Liver (tissue), 3 donors: ENCODE data around the gene NPC2.

ENCODE experiments used
- JUND ChIP-seq, 2 donors: IDR thresholded peaks; 2 replicates each; pipeline ENCODE4 v1.6.1; 2016; ENCODE audit warnings: antibody characterized with exemption in 2 of 2
- RXRA ChIP-seq, 2 donors: IDR thresholded peaks; 2 replicates each; pipeline ENCODE4 v1.6.1; 2017 to 2018; ENCODE audit warnings: antibody characterized with exemption in 2 of 2, mild to moderate bottlenecking in 1 of 2
- SP1 ChIP-seq: IDR thresholded peaks from 2 replicates; pipeline ENCODE4 v1.6.1; 2018; ENCODE audit warnings: antibody characterized with exemption, mild to moderate bottlenecking
- TAF1 ChIP-seq: conservative IDR thresholded peaks from 2 replicates; pipeline ENCODE4 v1.6.1; 2016; ENCODE audit warnings: antibody characterized with exemption, mild to moderate bottlenecking
- TF ChIP-seq, protein P1 (sequence below): fragments of 150-350 bp; IDR thresholded peaks from 2 replicates; pipeline ENCODE4 v1.5.1; 2017; ENCODE audit warnings: improper control_type of control experiment, low read depth, low read length; ENCODE audit not compliant: missing input control
- TF ChIP-seq, protein P2 (sequence below): IDR thresholded peaks from 2 replicates; pipeline ENCODE4 v1.6.1; 2016; ENCODE audit warnings: antibody characterized with exemption
- TF ChIP-seq, protein P3 (sequence below): IDR thresholded peaks from 2 replicates; pipeline ENCODE4 v1.6.1; 2016; ENCODE audit warnings: antibody characterized with exemption, mild to moderate bottlenecking
- donor health status: healthy.
- donor health status: healthy.

DNA sequence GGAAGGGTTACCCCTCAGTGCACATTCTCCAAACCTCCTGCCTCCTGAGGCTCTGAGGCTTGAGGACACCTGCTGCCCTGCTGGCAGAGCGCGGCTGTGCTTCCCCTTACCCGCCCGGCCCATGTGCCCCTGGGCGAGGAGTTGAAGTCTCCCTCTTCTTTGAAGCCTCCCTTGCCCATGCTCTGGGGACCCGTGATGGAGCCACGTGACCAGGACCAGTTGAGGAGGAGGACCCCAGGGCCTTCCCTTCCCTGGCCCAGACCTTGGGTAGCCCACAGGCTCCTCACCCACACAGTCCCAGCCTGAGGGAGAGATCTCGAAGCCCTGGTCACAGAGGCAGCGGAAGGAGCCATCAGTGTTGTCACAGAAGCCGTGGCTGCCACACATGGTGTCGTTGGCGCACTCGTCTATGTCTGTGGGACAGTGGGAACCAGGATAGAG is 13.3 kb upstream of the NPC2 start:
- TF ChIP-seq, protein P1, sequence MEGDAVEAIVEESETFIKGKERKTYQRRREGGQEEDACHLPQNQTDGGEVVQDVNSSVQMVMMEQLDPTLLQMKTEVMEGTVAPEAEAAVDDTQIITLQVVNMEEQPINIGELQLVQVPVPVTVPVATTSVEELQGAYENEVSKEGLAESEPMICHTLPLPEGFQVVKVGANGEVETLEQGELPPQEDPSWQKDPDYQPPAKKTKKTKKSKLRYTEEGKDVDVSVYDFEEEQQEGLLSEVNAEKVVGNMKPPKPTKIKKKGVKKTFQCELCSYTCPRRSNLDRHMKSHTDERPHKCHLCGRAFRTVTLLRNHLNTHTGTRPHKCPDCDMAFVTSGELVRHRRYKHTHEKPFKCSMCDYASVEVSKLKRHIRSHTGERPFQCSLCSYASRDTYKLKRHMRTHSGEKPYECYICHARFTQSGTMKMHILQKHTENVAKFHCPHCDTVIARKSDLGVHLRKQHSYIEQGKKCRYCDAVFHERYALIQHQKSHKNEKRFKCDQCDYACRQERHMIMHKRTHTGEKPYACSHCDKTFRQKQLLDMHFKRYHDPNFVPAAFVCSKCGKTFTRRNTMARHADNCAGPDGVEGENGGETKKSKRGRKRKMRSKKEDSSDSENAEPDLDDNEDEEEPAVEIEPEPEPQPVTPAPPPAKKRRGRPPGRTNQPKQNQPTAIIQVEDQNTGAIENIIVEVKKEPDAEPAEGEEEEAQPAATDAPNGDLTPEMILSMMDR: no peak
- TF ChIP-seq, protein P2, sequence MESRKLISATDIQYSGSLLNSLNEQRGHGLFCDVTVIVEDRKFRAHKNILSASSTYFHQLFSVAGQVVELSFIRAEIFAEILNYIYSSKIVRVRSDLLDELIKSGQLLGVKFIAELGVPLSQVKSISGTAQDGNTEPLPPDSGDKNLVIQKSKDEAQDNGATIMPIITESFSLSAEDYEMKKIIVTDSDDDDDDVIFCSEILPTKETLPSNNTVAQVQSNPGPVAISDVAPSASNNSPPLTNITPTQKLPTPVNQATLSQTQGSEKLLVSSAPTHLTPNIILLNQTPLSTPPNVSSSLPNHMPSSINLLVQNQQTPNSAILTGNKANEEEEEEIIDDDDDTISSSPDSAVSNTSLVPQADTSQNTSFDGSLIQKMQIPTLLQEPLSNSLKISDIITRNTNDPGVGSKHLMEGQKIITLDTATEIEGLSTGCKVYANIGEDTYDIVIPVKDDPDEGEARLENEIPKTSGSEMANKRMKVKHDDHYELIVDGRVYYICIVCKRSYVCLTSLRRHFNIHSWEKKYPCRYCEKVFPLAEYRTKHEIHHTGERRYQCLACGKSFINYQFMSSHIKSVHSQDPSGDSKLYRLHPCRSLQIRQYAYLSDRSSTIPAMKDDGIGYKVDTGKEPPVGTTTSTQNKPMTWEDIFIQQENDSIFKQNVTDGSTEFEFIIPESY: no peak
- TF ChIP-seq, protein P3, sequence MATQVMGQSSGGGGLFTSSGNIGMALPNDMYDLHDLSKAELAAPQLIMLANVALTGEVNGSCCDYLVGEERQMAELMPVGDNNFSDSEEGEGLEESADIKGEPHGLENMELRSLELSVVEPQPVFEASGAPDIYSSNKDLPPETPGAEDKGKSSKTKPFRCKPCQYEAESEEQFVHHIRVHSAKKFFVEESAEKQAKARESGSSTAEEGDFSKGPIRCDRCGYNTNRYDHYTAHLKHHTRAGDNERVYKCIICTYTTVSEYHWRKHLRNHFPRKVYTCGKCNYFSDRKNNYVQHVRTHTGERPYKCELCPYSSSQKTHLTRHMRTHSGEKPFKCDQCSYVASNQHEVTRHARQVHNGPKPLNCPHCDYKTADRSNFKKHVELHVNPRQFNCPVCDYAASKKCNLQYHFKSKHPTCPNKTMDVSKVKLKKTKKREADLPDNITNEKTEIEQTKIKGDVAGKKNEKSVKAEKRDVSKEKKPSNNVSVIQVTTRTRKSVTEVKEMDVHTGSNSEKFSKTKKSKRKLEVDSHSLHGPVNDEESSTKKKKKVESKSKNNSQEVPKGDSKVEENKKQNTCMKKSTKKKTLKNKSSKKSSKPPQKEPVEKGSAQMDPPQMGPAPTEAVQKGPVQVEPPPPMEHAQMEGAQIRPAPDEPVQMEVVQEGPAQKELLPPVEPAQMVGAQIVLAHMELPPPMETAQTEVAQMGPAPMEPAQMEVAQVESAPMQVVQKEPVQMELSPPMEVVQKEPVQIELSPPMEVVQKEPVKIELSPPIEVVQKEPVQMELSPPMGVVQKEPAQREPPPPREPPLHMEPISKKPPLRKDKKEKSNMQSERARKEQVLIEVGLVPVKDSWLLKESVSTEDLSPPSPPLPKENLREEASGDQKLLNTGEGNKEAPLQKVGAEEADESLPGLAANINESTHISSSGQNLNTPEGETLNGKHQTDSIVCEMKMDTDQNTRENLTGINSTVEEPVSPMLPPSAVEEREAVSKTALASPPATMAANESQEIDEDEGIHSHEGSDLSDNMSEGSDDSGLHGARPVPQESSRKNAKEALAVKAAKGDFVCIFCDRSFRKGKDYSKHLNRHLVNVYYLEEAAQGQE: no peak
- TF ChIP-seq TAF1 (no peak), SP1 (no peak), JUND (IDR thresholded peaks at IDR 0.05) (no peak), RXRA (IDR thresholded peaks at IDR 0.05) (no peak)
